ENCODE measurements around the gene STPG1. TPM values are rescaled to one million over a fixed set of nuclear protein-coding genes. Genes with fewer than 3 reads are reported as not detected.

The STPG1 gene
- total RNA-seq, 1 donor from 2014 or later, result 9.2 TPM

GRCh38 chr1:24391882-24392603 is 21.5 kb downstream of the STPG1 start:
- no peaks in the 10 kb centered on the region for H3K79me2 ChIP-seq (ENCODE audit: insufficient read depth, low read length)
- no peak for DNase-seq (ENCODE audit: low read depth)
- H3K4me3 ChIP-seq (ENCODE audit: insufficient read depth, low read depth, low read length), result no peak overlapping the region
- no peaks in the 10 kb centered on the region for H3K36me3 Mint-ChIP-seq (ENCODE audit: low read depth, unreplicated experiment)
- no peaks in the 10 kb centered on the region for H3K27me3 Mint-ChIP-seq (ENCODE audit: low read depth, unreplicated experiment)
- no peaks in the 10 kb centered on the region for H3K27me3 ChIP-seq (ENCODE audit: insufficient read depth, low read length)
- peak overlapping the region; percentile 86 for H3K27ac Mint-ChIP-seq (ENCODE audit: unreplicated experiment)
- H3K4me1 Mint-ChIP-seq (ENCODE audit: low read depth, unreplicated experiment), result peaks cover 34% of the 10 kb centered on the region
- no peak overlapping the region for H3K4me3 Mint-ChIP-seq (ENCODE audit: unreplicated experiment)
- no peaks in the 10 kb centered on the region for H4K20me1 ChIP-seq (ENCODE audit: insufficient read depth, low read length)
- H3K27ac ChIP-seq (ENCODE audit: low read depth, low read length), result no peak overlapping the region
- no peak for FAIRE-seq
- no peaks in the 10 kb centered on the region for H3K36me3 ChIP-seq (ENCODE audit: insufficient read depth, low read length)
- peaks cover 20% of the 10 kb centered on the region for H3K4me1 ChIP-seq (ENCODE audit: insufficient read depth, low read length)
- TF ChIP-seq EZH2 (IDR thresholded peaks at IDR 0.05; ENCODE audit: insufficient read depth, low read length) (no peak), CTCF (IDR thresholded peaks at IDR 0.05; ENCODE audit: insufficient read depth, low read depth, low read length) (peak; percentile 74)
- H3K9me3 ChIP-seq (ENCODE audit: insufficient read depth, low read depth, low read length), result no peaks in the 10 kb centered on the region
- no peak overlapping the region for H2AFZ ChIP-seq (ENCODE audit: low read depth, low read length)
- H3K9ac ChIP-seq (ENCODE audit: low read length), result peak overlapping the region; percentile 17
- H3K9me3 Mint-ChIP-seq (ENCODE audit: unreplicated experiment), result no peaks in the 10 kb centered on the region
- H3K4me2 ChIP-seq (ENCODE audit: low read length), result peak overlapping the region; percentile 46

GRCh38 chr1:24390924-24391782 is 22.4 kb downstream of the STPG1 start:
- Histone ChIP-seq H3K79me2 (ENCODE audit: insufficient read depth, low read length) (no peaks in the 10 kb centered on the region), H3K9me3 (ENCODE audit: insufficient read depth, low read depth, low read length) (no peaks in the 10 kb centered on the region), H3K27ac (ENCODE audit: low read depth, low read length) (no peak overlapping the region), H3K36me3 (ENCODE audit: insufficient read depth, low read length) (no peaks in the 10 kb centered on the region), H3K27me3 (ENCODE audit: insufficient read depth, low read length) (no peaks in the 10 kb centered on the region), H3K4me3 (ENCODE audit: insufficient read depth, low read depth, low read length) (no peak overlapping the region), H2AFZ (ENCODE audit: low read depth, low read length) (no peak overlapping the region), H3K4me1 (ENCODE audit: insufficient read depth, low read length) (peaks cover 20% of the 10 kb centered on the region), H4K20me1 (ENCODE audit: insufficient read depth, low read length) (no peaks in the 10 kb centered on the region), H3K4me2 (ENCODE audit: low read length) (peak overlapping the region; percentile 46), H3K9ac (ENCODE audit: low read length) (peak overlapping the region; percentile 43)
- peak; percentile 54 for DNase-seq (ENCODE audit: low read depth)
- no peaks in the 10 kb centered on the region for H3K9me3 Mint-ChIP-seq (ENCODE audit: unreplicated experiment)
- peak overlapping the region; percentile 55 for H3K4me3 Mint-ChIP-seq (ENCODE audit: unreplicated experiment)
- peak; percentile 20 for FAIRE-seq
- peak; percentile 98 for TF ChIP-seq CTCF (IDR thresholded peaks at IDR 0.05; ENCODE audit: insufficient read depth, low read depth, low read length)
- no peak for TF ChIP-seq EZH2 (IDR thresholded peaks at IDR 0.05; ENCODE audit: insufficient read depth, low read length)
- peaks cover 36% of the 10 kb centered on the region for H3K4me1 Mint-ChIP-seq (ENCODE audit: low read depth, unreplicated experiment)
- peaks cover 8% of the 10 kb centered on the region for H3K36me3 Mint-ChIP-seq (ENCODE audit: low read depth, unreplicated experiment)
- peak overlapping the region; percentile 86 for H3K27ac Mint-ChIP-seq (ENCODE audit: unreplicated experiment)
- H3K27me3 Mint-ChIP-seq (ENCODE audit: low read depth, unreplicated experiment), result no peaks in the 10 kb centered on the region

Data from astrocyte (in vitro differentiated cells and primary cell).